Measurements from ENCODE around the gene DENND2A. TPM values are rescaled to one million over a fixed set of nuclear protein-coding genes. Genes with fewer than 3 reads are reported as not detected.

The DENND2A gene
- not detected for polyA plus RNA-seq (2013)

DNA sequence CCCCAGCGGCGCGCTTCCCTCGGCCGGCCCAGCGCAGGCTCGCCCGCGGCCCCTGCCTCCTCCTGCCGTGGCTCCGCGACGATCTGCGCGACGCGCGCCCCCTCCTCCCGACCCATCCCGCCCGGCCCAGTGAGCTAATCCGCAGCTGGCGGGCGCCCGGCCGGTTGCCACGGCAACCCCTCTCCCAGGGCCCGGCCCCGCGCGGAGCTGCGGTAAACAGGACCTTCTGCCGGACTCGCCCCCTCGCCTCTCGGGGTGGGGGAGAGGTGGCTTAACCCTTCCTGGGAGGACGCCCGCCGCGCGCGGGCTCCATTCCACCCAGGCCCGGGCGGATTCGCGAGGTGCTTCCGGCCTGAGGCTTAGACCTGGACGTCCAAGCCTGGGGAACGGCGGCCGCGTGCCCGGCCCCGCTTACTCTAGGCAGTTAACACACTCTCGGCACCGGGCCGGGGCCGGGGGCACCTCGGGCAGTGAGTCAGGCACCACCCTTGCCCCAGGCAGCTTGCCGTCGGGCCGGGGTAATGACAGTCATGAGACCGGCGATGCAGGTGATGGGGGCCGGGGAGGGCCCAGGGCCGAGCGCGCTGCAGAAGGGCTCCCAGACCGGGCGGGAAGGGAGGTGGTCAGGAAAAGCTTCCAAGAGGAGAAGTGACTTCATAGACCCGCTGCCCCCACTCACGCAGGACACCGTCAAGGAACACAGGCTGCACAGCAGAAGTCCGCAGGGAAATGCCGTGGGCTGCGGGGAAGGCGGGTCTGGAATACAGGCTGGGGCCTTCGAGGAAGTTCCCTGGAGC lies at the start of gene DENND2A:
TSS of gene DENND2A (minus strand) at position 87 of the 797 bp plus-strand sequence. CDS start 38,416 bp downstream, outside the sequence.
- Histone ChIP-seq H3K27me3 (replicated peaks in 2 of 5; ENCODE audit: control insufficient read depth in 4 of 5, insufficient read depth in 5 of 5, low read length in 4 of 5) (peaks cover 0 to 74% (median 41%) of the 10 kb centered on the region in 5 experiments), H3K27ac (ENCODE audit: insufficient read depth in 1 of 2, low read depth in 1 of 2, low read length in 2 of 2, poor library complexity in 1 of 2, severe bottlenecking in 2 of 2) (no peak within 1 kb of the TSS), H3K9me3 (ENCODE audit: control extremely low read depth in 1 of 5, control insufficient read depth in 4 of 5, insufficient read depth in 2 of 5, low read depth in 1 of 5, low read length in 4 of 5) (no peaks in the 10 kb centered on the region), H3K4me1 (ENCODE audit: control extremely low read depth in 1 of 4, control insufficient read depth in 4 of 4, insufficient read depth in 4 of 4, low read length in 3 of 4) (peaks cover 0 to 20% (median 15%) of the 10 kb centered on the region in 4 experiments), H3K36me3 (ENCODE audit: control insufficient read depth in 4 of 4, insufficient read depth in 4 of 4, low read length in 3 of 4) (no peaks in the 10 kb centered on the region), H3K4me3 (ENCODE audit: control insufficient read depth in 1 of 7, extremely low read depth in 1 of 7, insufficient read depth in 4 of 7, low read depth in 2 of 7, low read length in 6 of 7) (peak within 1 kb of the TSS; percentile 2 to 75 (median 51))
- ChIA-PET POLR2A (no interaction called here), CTCF (interaction anchor here (0.8 to 1.2 kb wide), 4 partner anchors 9 to 373 kb away, joined by 3 read pairs; no protein-coding TSS in a partner anchor)
- DNase-seq, result peak; percentile 26 to 65 (median 55)
- 7% methylated on average over 63 of the region's 78 CpGs for WGBS (ENCODE audit: insufficient coverage)

DNA sequence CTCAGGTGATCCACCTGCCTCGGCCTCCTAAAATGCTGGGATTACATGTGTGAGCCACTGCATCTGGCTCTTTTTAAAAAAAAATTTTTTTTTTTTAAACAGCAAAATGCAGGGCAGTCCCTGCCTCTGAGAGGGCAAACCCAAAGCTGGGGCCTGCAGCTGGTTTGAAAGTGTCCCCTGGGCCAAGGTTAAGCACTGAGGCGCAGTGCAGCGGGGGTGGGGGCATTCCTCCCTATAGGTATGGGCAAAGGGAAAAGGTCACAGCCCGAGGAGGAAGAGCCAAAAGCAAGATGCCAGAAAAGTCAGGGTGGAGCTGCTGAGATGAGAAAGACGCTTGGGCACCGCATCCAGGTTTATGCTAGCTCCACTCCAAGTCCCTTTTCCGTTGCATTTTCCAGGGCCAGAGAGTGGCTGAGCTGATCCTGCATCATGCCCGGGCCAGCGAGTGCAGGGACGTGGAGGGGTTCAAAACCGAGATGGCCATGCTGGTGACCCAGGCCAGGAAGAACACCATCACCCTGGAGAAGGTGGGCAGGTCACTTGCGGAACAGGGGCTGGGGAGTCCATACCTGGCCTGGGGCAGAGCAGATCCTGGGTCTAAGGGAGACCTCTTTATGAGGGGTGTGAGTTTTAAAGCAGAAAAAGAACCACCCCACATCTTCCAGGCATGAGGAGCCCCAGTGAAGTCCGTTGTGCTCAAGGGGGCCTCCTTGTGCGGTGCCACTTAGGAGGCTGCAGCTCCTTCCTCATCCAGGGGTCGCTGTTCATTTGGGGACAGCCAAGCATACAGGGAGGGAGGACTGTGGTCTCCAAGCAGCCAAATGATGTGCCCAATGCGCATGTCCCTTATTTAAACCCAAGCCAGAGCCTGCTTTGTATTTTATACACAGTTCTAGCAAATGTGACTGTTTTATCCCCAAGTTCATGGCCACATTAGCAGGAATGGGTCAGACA lies 48.9 kb upstream of the DENND2A start:
- Histone ChIP-seq H3K9me3 (ENCODE audit: control extremely low read depth in 1 of 5, control insufficient read depth in 4 of 5, insufficient read depth in 2 of 5, low read depth in 1 of 5, low read length in 4 of 5) (no peaks in the 10 kb centered on the region), H3K27ac (ENCODE audit: insufficient read depth in 1 of 2, low read depth in 1 of 2, low read length in 2 of 2, poor library complexity in 1 of 2, severe bottlenecking in 2 of 2) (no peak overlapping the region), H3K36me3 (ENCODE audit: control insufficient read depth in 4 of 4, insufficient read depth in 4 of 4, low read length in 3 of 4) (peaks cover 3 to 49% (median 21%) of the 10 kb centered on the region in 4 experiments), H3K4me1 (ENCODE audit: control extremely low read depth in 1 of 4, control insufficient read depth in 4 of 4, insufficient read depth in 4 of 4, low read length in 3 of 4) (no peaks in the 10 kb centered on the region), H3K4me3 (ENCODE audit: control insufficient read depth in 1 of 7, extremely low read depth in 1 of 7, insufficient read depth in 4 of 7, low read depth in 2 of 7, low read length in 6 of 7) (no peak overlapping the region), H3K27me3 (replicated peaks in 2 of 5; ENCODE audit: control insufficient read depth in 4 of 5, insufficient read depth in 5 of 5, low read length in 4 of 5) (no peaks in the 10 kb centered on the region)
- ChIA-PET CTCF (interaction anchor here (1.6 to 2.2 kb wide), 2 partner anchors 10 to 11 kb away, joined by 3 to 4 read pairs; no protein-coding TSS in a partner anchor), POLR2A (no interaction called here)
- DNase-seq, result no peak
- 96% methylated on average over 15 of the region's 16 CpGs for WGBS (ENCODE audit: insufficient coverage)

GRCh38 chr7:140688341-140688740 lies 47.7 kb upstream of the DENND2A start:
- ChIA-PET CTCF (interaction anchor here (1.6 to 2.2 kb wide), 2 partner anchors 10 to 11 kb away, joined by 3 to 4 read pairs; no protein-coding TSS in a partner anchor), POLR2A (no interaction called here)
- no peak overlapping the region for H3K4me3 ChIP-seq (ENCODE audit: control insufficient read depth in 1 of 7, extremely low read depth in 1 of 7, insufficient read depth in 4 of 7, low read depth in 2 of 7, low read length in 6 of 7)
- no peaks in the 10 kb centered on the region for H3K4me1 ChIP-seq (ENCODE audit: control extremely low read depth in 1 of 4, control insufficient read depth in 4 of 4, insufficient read depth in 4 of 4, low read length in 3 of 4)
- H3K27me3 ChIP-seq (replicated peaks in 2 of 5; ENCODE audit: control insufficient read depth in 4 of 5, insufficient read depth in 5 of 5, low read length in 4 of 5), result no peaks in the 10 kb centered on the region
- peaks cover 3 to 58% (median 24%) of the 10 kb centered on the region in 4 experiments for H3K36me3 ChIP-seq (ENCODE audit: control insufficient read depth in 4 of 4, insufficient read depth in 4 of 4, low read length in 3 of 4)
- no peak overlapping the region for H3K27ac ChIP-seq (ENCODE audit: insufficient read depth in 1 of 2, low read depth in 1 of 2, low read length in 2 of 2, poor library complexity in 1 of 2, severe bottlenecking in 2 of 2)
- H3K9me3 ChIP-seq (ENCODE audit: control extremely low read depth in 1 of 5, control insufficient read depth in 4 of 5, insufficient read depth in 2 of 5, low read depth in 1 of 5, low read length in 4 of 5), result no peaks in the 10 kb centered on the region
- no peak for DNase-seq
- WGBS (ENCODE audit: insufficient coverage), result 93% methylated on average over 4 of the region's 6 CpGs

- Histone ChIP-seq H3K27ac (ENCODE audit: insufficient read depth in 1 of 2, low read depth in 1 of 2, low read length in 2 of 2, poor library complexity in 1 of 2, severe bottlenecking in 2 of 2) (no peak overlapping the region), H3K36me3 (ENCODE audit: control insufficient read depth in 4 of 4, insufficient read depth in 4 of 4, low read length in 3 of 4) (peaks cover 4 to 60% (median 25%) of the 10 kb centered on the region in 4 experiments), H3K4me3 (ENCODE audit: control insufficient read depth in 1 of 7, extremely low read depth in 1 of 7, insufficient read depth in 4 of 7, low read depth in 2 of 7, low read length in 6 of 7) (no peak overlapping the region), H3K27me3 (replicated peaks in 2 of 5; ENCODE audit: control insufficient read depth in 4 of 5, insufficient read depth in 5 of 5, low read length in 4 of 5) (no peaks in the 10 kb centered on the region), H3K9me3 (ENCODE audit: control extremely low read depth in 1 of 5, control insufficient read depth in 4 of 5, insufficient read depth in 2 of 5, low read depth in 1 of 5, low read length in 4 of 5) (no peaks in the 10 kb centered on the region), H3K4me1 (ENCODE audit: control extremely low read depth in 1 of 4, control insufficient read depth in 4 of 4, insufficient read depth in 4 of 4, low read length in 3 of 4) (no peaks in the 10 kb centered on the region)
- POLR2A ChIA-PET, result no interaction called here
- 99% methylated on average over 11 of the region's 11 CpGs for WGBS (ENCODE audit: insufficient coverage)
- no peak for DNase-seq
- CTCF ChIA-PET, result interaction anchor here (1.0 to 4.5 kb wide), 2 partner anchors 12 to 28 kb away, joined by 3 to 25 read pairs; no protein-coding TSS in a partner anchor
Observed at GRCh38 chr7:140686921-140687320, 46.3 kb upstream of the DENND2A start.

DNA sequence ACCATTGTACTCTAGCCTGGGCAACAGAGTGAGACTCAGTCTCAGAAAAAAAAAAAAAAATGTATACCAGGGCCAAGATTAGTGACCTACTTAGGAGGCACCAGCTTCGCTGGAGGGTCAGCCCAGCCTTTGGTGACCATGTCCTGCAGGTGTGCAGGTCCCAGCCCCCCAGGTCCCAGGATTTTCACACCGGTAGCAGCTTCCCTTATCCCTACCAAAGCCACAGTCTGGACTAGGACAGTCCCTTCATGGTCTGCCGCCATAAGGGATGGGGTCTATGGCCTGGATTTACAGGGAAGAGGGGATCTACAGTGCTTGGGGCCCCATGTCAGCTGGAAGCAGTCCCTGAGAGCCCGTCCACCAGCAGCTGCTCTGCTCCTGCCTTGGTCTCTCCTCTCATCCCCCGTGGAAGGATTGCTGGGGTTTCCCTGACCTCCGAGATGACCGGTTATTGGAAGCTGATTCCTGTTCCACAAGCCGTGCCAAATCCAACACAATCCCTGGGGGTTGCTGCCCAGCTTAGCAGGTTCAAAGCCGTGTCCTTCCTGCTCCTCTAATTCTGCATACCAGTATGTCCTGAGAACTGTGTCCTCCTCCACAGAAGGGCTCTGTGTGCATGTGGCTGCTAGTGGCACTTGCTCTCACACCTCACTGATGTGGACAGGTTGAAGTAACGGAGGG lies 44.9 kb upstream of the DENND2A start:
- CTCF ChIA-PET, result interaction anchor here (4.5 kb wide), 1 partner anchor 11 kb away, joined by 25 read pairs; no protein-coding TSS in a partner anchor
- WGBS (ENCODE audit: insufficient coverage), result 95% methylated on average over 7 of the region's 10 CpGs

DNA sequence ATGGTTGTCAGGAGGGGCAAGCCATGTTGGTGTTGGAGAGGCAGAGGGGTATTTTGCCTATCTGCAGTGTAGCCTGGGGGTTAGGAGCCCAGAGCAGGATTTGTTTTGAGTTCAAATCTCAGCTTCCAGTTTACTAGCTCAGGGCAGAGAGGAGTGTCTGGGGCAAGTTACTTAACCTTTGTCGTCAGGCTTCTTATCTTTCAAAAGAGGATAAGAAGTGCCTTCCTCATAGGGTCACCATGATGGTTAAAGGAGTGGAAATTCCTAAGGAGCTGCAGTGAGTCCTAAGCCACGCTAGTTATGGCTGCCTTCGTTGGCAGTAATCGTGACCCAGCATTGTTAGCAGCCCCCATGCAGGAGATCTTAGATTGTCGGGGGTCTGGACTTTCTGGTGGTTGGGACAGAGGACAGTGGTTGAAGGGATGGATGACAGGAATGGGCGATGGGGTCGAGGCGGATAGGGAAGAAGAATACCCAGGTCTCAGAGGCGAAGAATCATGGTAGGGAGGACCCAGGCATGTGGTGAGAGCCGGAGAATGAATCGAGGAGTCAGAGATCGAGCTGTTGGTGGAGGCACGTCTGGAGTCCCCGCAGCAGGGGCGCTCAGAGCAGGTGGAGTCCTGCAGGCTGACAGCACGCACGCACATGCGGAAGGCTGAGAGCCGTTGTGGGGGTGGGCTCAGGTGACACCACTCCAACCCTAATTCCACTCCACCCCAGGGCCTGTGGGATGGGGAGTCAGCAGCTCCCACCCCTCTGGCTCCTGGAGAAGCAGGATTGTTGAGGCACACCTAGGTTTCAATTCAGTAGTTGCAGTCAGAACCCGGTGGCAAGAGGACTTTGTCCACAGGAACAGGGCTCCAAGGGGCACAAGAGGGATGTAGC lies 43.7 kb upstream of the DENND2A start:
- peaks cover 11 to 65% (median 22%) of the 10 kb centered on the region in 4 experiments for H3K36me3 ChIP-seq (ENCODE audit: control insufficient read depth in 4 of 4, insufficient read depth in 4 of 4, low read length in 3 of 4)
- no peak overlapping the region for H3K4me3 ChIP-seq (ENCODE audit: control insufficient read depth in 1 of 7, extremely low read depth in 1 of 7, insufficient read depth in 4 of 7, low read depth in 2 of 7, low read length in 6 of 7)
- no peaks in the 10 kb centered on the region for H3K4me1 ChIP-seq (ENCODE audit: control extremely low read depth in 1 of 4, control insufficient read depth in 4 of 4, insufficient read depth in 4 of 4, low read length in 3 of 4)
- POLR2A ChIA-PET, result interaction anchor here (1.0 kb wide), 1 partner anchor 9 kb away, joined by 3 read pairs; no protein-coding TSS in a partner anchor
- no peaks in the 10 kb centered on the region for H3K27me3 ChIP-seq (replicated peaks in 2 of 5; ENCODE audit: control insufficient read depth in 4 of 5, insufficient read depth in 5 of 5, low read length in 4 of 5)
- 97% methylated on average over 17 of the region's 20 CpGs for WGBS (ENCODE audit: insufficient coverage)
- H3K27ac ChIP-seq (ENCODE audit: insufficient read depth in 1 of 2, low read depth in 1 of 2, low read length in 2 of 2, poor library complexity in 1 of 2, severe bottlenecking in 2 of 2), result no peak overlapping the region
- CTCF ChIA-PET, result interaction anchor here (4.5 kb wide), 1 partner anchor 9 kb away, joined by 25 read pairs; no protein-coding TSS in a partner anchor
- H3K9me3 ChIP-seq (ENCODE audit: control extremely low read depth in 1 of 5, control insufficient read depth in 4 of 5, insufficient read depth in 2 of 5, low read depth in 1 of 5, low read length in 4 of 5), result no peaks in the 10 kb centered on the region
- DNase-seq, result no peak

More for the DNA sequence above, 44.9 kb upstream of the DENND2A start:
- no peaks in the 10 kb centered on the region for H3K27me3 ChIP-seq (replicated peaks in 2 of 5; ENCODE audit: control insufficient read depth in 4 of 5, insufficient read depth in 5 of 5, low read length in 4 of 5)
- no peak for DNase-seq
- no peaks in the 10 kb centered on the region for H3K9me3 ChIP-seq (ENCODE audit: control extremely low read depth in 1 of 5, control insufficient read depth in 4 of 5, insufficient read depth in 2 of 5, low read depth in 1 of 5, low read length in 4 of 5)
- peaks cover 11 to 63% (median 26%) of the 10 kb centered on the region in 4 experiments for H3K36me3 ChIP-seq (ENCODE audit: control insufficient read depth in 4 of 4, insufficient read depth in 4 of 4, low read length in 3 of 4)
- no peak overlapping the region for H3K4me3 ChIP-seq (ENCODE audit: control insufficient read depth in 1 of 7, extremely low read depth in 1 of 7, insufficient read depth in 4 of 7, low read depth in 2 of 7, low read length in 6 of 7)
- POLR2A ChIA-PET, result interaction anchor here (0.8 kb wide), 1 partner anchor 11 kb away, joined by 3 read pairs; no protein-coding TSS in a partner anchor
- no peaks in the 10 kb centered on the region for H3K4me1 ChIP-seq (ENCODE audit: control extremely low read depth in 1 of 4, control insufficient read depth in 4 of 4, insufficient read depth in 4 of 4, low read length in 3 of 4)
- no peak overlapping the region for H3K27ac ChIP-seq (ENCODE audit: insufficient read depth in 1 of 2, low read depth in 1 of 2, low read length in 2 of 2, poor library complexity in 1 of 2, severe bottlenecking in 2 of 2)

All from common myeloid progenitor, CD34-positive (primary cell).